ENCODE results near the gene PLB1.

Gene PLB1

DNA sequence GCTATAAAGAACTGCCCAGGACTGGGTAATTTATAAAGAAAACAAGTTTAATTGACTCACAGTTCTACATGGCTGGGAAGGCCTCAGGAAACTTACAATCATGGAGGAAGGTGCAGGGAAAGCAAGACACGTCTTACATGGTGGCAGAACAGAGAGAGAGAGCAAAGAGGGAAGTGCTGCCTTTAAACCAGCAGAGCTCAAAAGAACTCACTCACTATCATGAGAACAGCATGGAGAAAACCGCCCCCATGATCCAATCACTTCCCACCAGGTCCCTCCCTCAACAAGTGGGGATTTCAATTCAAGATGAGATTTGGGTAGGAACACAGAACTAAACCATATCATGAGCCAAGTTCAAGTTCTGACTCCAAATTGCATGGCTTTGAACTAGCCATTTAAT is 193.0 kb downstream of the PLB1 start:
- TF ChIP-seq, protein P1, sequence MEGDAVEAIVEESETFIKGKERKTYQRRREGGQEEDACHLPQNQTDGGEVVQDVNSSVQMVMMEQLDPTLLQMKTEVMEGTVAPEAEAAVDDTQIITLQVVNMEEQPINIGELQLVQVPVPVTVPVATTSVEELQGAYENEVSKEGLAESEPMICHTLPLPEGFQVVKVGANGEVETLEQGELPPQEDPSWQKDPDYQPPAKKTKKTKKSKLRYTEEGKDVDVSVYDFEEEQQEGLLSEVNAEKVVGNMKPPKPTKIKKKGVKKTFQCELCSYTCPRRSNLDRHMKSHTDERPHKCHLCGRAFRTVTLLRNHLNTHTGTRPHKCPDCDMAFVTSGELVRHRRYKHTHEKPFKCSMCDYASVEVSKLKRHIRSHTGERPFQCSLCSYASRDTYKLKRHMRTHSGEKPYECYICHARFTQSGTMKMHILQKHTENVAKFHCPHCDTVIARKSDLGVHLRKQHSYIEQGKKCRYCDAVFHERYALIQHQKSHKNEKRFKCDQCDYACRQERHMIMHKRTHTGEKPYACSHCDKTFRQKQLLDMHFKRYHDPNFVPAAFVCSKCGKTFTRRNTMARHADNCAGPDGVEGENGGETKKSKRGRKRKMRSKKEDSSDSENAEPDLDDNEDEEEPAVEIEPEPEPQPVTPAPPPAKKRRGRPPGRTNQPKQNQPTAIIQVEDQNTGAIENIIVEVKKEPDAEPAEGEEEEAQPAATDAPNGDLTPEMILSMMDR (conservative IDR thresholded peaks at IDR 0.05; ENCODE audit: low read depth, low read length), result no peak
- no peak overlapping the region for H3K4me3 ChIP-seq (ENCODE audit: low read length)
- no peak for DNase-seq (ENCODE audit: low read depth)

DNA sequence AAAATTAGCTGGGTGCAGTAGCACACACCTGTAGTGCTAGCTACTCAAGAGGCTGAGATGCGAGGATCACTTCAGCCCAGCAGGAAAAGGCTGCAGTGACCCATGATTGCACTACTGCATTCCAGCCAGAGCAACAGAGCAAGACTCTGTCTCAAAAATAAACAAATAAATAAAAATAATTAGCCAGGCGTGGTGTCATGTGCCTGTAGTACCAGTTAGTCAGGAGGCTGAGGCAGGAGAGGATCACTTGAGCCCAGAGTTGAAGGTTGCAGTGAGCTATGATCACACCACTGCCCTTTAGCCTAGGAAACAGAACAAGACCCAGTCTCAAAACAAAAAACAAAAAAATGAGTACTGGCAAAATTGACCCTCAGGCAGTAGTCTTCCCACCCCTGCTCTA is 193.9 kb downstream of the PLB1 start:
- DNase-seq (ENCODE audit: low read depth), result no peak
- no peak overlapping the region for H3K4me3 ChIP-seq (ENCODE audit: low read length)
- TF ChIP-seq, protein P1 (conservative IDR thresholded peaks at IDR 0.05; ENCODE audit: low read depth, low read length), result no peak

DNA sequence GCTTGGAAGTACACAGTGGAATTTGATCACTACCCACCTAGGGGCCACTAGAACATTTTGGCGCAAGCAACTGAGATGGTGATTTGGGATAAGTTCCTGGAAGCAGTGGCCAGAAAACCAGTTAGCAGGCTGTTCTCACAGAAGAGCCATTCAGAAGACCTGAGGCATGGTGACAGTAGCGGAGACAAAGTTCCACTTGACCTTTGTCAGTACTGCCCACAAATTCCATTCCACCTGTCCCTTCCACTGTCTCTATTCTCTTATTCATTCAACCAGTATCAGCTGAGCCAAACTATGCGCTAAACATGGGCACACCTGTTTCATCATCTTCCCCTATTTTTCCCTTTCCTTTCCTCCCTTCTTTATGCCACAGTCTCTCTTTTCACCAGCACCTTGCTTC is 196.6 kb downstream of the PLB1 start:
- no peak for DNase-seq (ENCODE audit: low read depth)
- TF ChIP-seq, protein P1 (conservative IDR thresholded peaks at IDR 0.05; ENCODE audit: low read depth, low read length), result no peak
- H3K4me3 ChIP-seq (ENCODE audit: low read length), result no peak overlapping the region

DNA sequence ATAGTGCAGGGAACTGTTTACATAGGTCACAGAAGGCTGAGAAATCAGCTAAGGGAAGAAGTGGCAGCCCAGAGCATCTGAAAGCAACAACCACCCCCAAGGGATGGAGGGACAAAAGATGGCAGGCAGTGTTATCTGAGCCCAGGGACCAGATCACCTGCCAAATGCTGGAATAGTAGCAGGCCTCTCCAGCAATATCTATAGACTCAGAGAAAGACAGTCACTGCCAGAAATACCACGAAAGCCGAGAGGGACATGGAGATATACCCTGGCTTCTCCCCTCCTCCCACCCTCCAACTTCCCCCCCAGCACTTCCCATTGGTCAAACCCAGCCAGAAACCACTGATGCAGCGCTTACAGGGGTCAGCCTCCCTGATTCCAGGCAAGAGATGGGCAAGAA is 197.4 kb downstream of the PLB1 start:
- no peak overlapping the region for H3K4me3 ChIP-seq (ENCODE audit: low read length)
- TF ChIP-seq, protein P1 (conservative IDR thresholded peaks at IDR 0.05; ENCODE audit: low read depth, low read length), result no peak
- DNase-seq (ENCODE audit: low read depth), result no peak

Data from retinal pigment epithelial cell (primary cell).